Right cardiac atrium (tissue), 5 donors: ENCODE results near the gene SRSF12. TPM values are rescaled to one million over a fixed set of nuclear protein-coding genes. Genes with fewer than 3 reads are reported as not detected.
"Not testable (repeated sequence)": the region's sequence is repeated elsewhere in the genome, so short reads cannot be mapped to it uniquely, and the experiment has no call there.

ENCODE experiments used
- ATAC-seq, 2 donors: fragments of 200-7000 bp; cut with Tn5 transposase; one replicate each; pipeline versions ENCODE4 v1.8.0 to v1.9.1; 2020; ENCODE audit warnings: moderate library complexity in 2 of 2, mild to moderate bottlenecking in 1 of 2
- DNase-seq, 3 donors: peaks; one replicate each; pipeline ENCODE4 v3.0.0-alpha.2; 2020
- H3K27ac ChIP-seq: one replicate; pipeline ENCODE4 v1.5.1; 2013; ENCODE audit warnings: mild to moderate bottlenecking, low read length, control low read depth, moderate library complexity
- H3K27me3 ChIP-seq: one replicate; pipeline ENCODE4 v1.6.1; 2013; ENCODE audit not compliant: control insufficient read depth, insufficient read depth
- H3K4me1 ChIP-seq: one replicate; pipeline ENCODE4 v1.6.1; 2013; ENCODE audit warnings: low read length; ENCODE audit not compliant: control insufficient read depth, insufficient read depth
- H3K4me3 ChIP-seq: one replicate; pipeline ENCODE4 v1.5.1; 2013; ENCODE audit warnings: low read length, control low read depth
- H3K9me3 ChIP-seq: one replicate; pipeline ENCODE4 v1.6.1; 2013; ENCODE audit warnings: low read length; ENCODE audit not compliant: control insufficient read depth
- WGBS: extraction: QIAGEN DNeasy Blood & Tissue Kit; methylation state at CpG from one replicate; pipeline ENCODE4 v1.1.7; 2013; 5-methylcytosine and 5-hydroxymethylcytosine counted together
- intact Hi-C, 4 donors: fragments of 100-400 bp; cut with DNase I; formaldehyde crosslinking; loops; one replicate each; pipeline versions ENCODE4 v1.11.0 to v1.14.0; 2022 to 2023
- polyA plus RNA-seq: library from polyadenylated mRNA; stranded (reverse); fragments of 200-250 nt; gene quantifications from one replicate; pipeline ENCODE4 v1.2.3, GENCODE V29; 2013
- total RNA-seq, 4 donors: library from RNA; stranded (reverse); fragmentation: NEBNext Ultra II Directional; extraction: Animal tissue kit (Norgen Biotek cat#: 25700); gene quantifications; one replicate each; pipeline ENCODE4 v1.2.1, GENCODE V29; 2021
- donor health status: healthy with polysubstance abuse.
- donor health status: DM: no; HTN: yes; CAD: no.
- donor health status: DM: no; HTN: no; CAD: no.
- donor health status: DM: no; HTN: yes; CAD: no; lungs with severe emphysema.
- donor health status: DM: yes; HTN: yes; CAD: no.

The SRSF12 gene
- total and polyA plus RNA-seq, 5 donors: 0.14 to 0.75 (median 0.31) TPM; not detected in 1

DNA sequence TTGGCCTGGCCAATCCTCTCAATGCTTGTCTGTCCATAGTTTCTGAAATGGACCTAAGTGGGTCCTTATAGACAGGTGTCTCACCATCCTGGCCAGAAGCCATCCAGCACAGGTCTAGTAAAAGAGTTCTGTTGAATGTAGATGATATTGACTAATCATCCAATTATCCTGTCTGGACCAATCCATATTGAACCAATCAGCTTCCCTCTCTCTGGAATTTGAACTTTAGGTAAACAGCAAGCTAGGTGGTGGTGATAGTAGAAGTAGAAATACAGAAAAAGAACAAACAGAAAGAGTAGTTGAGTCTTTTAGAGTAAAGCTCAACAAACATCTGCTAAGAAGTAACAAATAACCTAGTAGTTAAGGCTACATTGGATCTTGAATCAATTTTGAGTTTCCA lies 46.8 kb downstream of the SRSF12 start:
- H3K27ac ChIP-seq: no peak overlapping the region
- no peak for ATAC-seq
- intact Hi-C loops: loop anchor here in 1 of 4 donors (10.0 kb wide), 1 partner anchor 86 kb away; no protein-coding TSS in a partner anchor
- DNase-seq: no peak
- H3K4me3 ChIP-seq: no peak overlapping the region
- no peaks in the 10 kb centered on the region for H3K4me1 ChIP-seq
- H3K9me3 ChIP-seq: no peaks in the 10 kb centered on the region
- no peaks in the 10 kb centered on the region for H3K27me3 ChIP-seq

DNA sequence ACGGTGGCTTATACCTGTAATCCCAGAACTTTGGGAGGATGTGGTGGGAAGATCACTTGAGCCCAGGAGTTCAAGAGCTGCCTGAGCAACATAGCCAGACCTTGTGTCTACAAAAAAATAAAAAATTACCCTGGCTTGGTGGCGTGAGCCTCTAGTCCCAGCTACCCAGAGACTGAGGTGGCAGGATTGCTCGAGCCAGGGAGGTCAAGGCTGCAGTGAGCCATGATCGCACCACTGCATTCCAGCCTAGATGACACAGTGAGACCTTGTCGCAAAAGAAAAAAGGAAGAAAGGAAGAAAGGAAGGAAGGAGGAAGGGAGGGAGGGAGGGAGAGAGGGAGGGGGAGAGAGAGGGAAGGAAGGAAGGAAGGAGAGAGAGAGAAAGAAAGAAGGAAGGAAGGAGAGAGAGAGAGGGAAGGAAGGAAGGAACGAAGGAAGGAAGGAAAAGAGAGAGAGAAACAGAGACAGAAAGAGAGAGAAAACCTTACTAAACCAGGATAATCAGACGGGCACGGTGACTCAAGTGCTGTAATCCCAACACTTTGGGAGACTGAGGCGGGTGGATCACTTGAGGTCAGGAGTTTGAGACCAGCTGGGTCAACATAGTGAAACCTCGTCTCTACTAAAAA lies 48.2 kb downstream of the SRSF12 start:
- ATAC-seq (no peak), DNase-seq (no peak)
- intact Hi-C loops: loop anchor here in 1 of 4 donors (10.0 kb wide), 1 partner anchor 85 kb away; no protein-coding TSS in a partner anchor
- Histone ChIP-seq H3K27ac (no peak overlapping the region), H3K9me3 (no peaks in the 10 kb centered on the region), H3K4me1 (no peaks in the 10 kb centered on the region), H3K27me3 (no peaks in the 10 kb centered on the region), H3K4me3 (no peak overlapping the region)
- 84% methylated on average over 10 of the region's 10 CpGs for WGBS

DNA sequence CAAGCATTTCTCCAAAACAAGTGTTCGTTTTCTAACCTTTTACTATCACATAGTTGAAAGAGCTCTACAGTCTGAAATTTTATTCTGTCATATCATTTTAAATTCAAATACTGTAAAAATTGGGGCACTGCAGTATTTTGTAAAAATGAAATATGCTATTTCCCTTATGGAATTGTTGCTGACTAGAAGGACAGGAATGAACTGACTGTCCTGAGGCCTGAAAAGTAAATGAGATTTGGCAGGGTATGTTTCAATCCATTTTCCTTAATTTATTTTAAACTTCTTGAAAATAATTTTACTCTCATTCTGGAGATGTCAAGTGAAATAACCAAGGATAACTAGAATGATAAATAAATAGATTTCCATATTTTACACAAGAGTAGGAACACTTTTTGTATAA lies 49.2 kb downstream of the SRSF12 start:
- H3K4me1 ChIP-seq: no peaks in the 10 kb centered on the region
- WGBS: 50% methylated on average over 1 of the region's 1 CpG
- ATAC-seq (no peak), DNase-seq (no peak)
- H3K27ac ChIP-seq: no peak overlapping the region
- H3K27me3 ChIP-seq: no peaks in the 10 kb centered on the region
- intact Hi-C loops: no loop called here
- H3K4me3 ChIP-seq: no peak overlapping the region
- H3K9me3 ChIP-seq: no peaks in the 10 kb centered on the region

DNA sequence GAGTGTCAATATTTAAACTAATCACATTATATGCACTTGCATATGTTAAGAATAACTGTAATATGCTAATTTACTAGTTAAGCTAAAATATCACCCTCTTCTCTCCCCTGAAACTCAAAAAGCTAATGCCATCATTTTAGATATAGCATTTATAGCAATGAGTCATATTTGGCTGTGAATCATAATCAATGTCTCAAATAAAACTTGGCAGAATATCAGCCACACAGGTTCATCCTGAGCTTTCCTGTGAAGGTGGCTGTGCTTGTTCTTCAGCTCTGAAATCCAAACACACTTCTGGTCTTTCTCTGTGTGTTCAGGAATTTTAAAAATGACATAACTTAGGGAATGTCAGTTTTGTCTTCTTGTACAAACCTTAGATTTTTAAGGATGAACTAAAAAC lies 50.1 kb downstream of the SRSF12 start:
- Histone ChIP-seq H3K27ac (no peak overlapping the region), H3K9me3 (no peaks in the 10 kb centered on the region), H3K27me3 (no peaks in the 10 kb centered on the region), H3K4me1 (no peaks in the 10 kb centered on the region), H3K4me3 (no peak overlapping the region)
- ATAC-seq: no peak
- intact Hi-C loops: no loop called here
- DNase-seq: no peak

DNA sequence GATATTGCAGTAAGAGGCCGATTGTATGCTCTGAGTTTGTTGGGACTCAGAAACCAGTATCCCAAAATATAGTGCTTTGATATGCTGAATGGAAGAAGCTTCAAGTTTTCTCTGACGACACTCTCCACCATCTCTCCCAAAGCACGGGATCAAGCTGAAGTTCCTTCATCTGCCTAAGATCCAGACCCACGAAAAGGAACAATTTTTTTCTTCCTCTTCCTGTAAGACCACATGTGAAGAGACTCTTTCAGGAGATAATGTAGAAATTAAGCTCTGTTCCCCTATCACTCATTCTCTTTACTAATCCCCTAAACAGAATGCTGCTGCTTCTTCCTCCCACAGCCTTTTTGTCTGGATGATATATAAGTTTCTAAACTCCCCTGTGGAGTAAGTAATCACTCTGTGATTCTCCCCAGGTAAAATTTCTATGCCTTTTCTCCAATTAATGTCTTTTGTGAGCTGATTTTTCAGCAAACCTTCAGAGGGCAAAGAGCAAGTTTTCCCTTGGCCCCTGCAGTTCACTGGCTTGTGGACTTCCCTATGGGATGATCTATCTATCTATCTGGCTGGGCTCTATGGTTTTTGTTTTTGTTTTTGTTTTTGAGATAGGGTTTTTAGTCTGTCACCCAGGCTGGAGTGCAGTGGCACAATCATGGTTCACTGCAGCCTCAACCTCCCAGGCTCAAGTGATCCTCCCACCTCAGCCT lies 50.8 kb downstream of the SRSF12 start:
- H3K4me3 ChIP-seq: no peak overlapping the region
- no peak overlapping the region for H3K27ac ChIP-seq
- no peaks in the 10 kb centered on the region for H3K27me3 ChIP-seq
- 69% methylated on average over 4 of the region's 4 CpGs for WGBS
- intact Hi-C loops: no loop called here
- H3K4me1 ChIP-seq: no peaks in the 10 kb centered on the region
- ATAC-seq: no peak
- H3K9me3 ChIP-seq: no peaks in the 10 kb centered on the region
- no peak for DNase-seq

DNA sequence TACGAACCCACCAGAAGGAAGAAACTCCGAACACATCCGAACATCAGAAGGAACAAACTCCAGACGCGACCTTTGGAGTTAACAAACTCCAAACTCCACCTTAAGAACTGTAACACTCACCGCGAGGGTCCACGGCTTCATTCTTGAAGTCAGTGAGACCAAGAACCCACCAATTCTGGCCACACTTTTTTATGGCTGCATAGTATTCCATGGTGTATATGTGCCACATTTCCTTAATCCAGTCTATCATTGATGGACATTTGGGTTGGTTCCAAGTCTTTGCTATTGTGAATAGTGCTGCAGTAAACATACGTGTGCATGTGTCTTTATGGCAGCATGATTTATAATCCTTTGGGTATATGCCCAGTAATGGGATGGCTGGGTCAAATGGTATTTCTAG lies 51.8 kb downstream of the SRSF12 start:
- WGBS: 95% methylated on average over 9 of the region's 9 CpGs
- H3K27ac ChIP-seq, H3K9me3 ChIP-seq, H3K4me3 ChIP-seq, ATAC-seq, intact Hi-C loops, H3K4me1 ChIP-seq, DNase-seq, H3K27me3 ChIP-seq: not testable (repeated sequence)

DNA sequence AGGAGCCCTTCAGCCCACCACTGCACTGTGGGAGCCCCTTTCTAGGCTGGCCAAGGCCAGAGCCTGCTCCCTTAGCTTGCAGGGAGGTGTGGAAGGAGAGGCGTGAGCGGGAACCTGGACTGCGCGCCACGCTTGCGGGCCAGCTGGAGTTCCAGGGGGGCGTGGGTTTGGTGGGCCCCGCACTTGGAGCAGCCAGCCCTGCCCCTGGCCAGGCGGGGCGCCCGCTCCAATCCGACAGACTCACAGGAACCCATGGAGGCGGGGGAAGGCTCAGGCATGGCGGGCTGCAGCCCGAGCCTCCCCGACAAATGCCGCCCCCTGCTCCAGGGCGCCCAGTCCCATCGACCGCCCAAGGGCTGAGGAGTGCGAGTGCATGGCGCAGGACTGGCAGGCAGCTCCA lies 52.9 kb downstream of the SRSF12 start:
- H3K4me3 ChIP-seq, ATAC-seq, H3K27me3 ChIP-seq, H3K27ac ChIP-seq, H3K4me1 ChIP-seq, DNase-seq, intact Hi-C loops, H3K9me3 ChIP-seq: not testable (repeated sequence)
- whole genome bisulfite sequencing: 93% methylated on average over 22 of the region's 22 CpGs

DNA sequence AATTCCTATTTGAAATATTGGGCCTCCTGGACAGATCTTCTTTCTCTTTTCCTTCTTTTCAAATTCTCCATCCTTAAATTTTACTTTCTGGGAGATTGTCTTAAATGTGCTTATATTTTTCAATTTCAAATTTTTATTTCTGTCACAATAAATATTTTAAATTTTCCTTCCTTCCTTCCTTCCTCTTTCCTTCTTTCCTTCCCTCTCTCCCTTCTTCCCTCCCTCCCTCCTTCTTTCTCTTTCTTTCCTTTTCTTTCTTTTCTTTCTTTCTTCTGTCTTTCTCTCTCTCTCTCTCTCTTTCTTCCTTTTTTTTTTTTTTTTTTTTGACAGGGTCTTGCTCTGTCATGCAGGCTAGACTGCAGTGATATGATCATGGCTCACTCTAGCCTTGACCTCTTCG lies 54.0 kb downstream of the SRSF12 start:
- Histone ChIP-seq H3K27ac (no peak overlapping the region), H3K4me1 (no peaks in the 10 kb centered on the region), H3K9me3 (no peaks in the 10 kb centered on the region), H3K4me3 (no peak overlapping the region), H3K27me3 (no peaks in the 10 kb centered on the region)
- ATAC-seq (no peak), DNase-seq (no peak)
- intact Hi-C loops: loop anchor here in 1 of 4 donors (2.0 kb wide), 1 partner anchor 13 kb away; no protein-coding TSS in a partner anchor
- 97% methylated on average over 1 of the region's 1 CpG for WGBS

DNA sequence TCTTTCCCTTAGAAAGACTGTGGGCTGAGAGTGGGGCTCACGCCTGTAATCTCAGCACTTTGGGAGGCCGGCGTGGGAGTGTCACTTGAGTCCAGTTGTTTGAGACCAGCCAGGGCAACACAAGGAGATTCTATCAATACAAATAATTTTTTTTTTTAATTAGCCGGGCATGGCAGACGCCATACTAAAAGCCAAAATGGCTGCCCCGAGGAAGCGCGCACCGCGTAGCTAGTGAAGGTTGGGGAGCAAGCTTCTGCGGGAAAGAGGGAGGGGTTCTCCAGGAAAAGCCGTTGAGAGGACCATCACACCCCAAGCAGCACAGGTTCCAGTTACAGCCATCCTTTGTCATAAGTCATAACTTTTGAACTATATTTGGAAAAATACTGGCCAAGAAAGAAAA lies 58.6 kb downstream of the SRSF12 start:
- WGBS: 94% methylated on average over 12 of the region's 12 CpGs
- H3K27ac ChIP-seq: no peak overlapping the region
- no peaks in the 10 kb centered on the region for H3K27me3 ChIP-seq
- H3K9me3 ChIP-seq: no peaks in the 10 kb centered on the region
- H3K4me1 ChIP-seq: no peaks in the 10 kb centered on the region
- DNase-seq (no peak), ATAC-seq (no peak)
- H3K4me3 ChIP-seq: no peak overlapping the region
- intact Hi-C loops: no loop called here

DNA sequence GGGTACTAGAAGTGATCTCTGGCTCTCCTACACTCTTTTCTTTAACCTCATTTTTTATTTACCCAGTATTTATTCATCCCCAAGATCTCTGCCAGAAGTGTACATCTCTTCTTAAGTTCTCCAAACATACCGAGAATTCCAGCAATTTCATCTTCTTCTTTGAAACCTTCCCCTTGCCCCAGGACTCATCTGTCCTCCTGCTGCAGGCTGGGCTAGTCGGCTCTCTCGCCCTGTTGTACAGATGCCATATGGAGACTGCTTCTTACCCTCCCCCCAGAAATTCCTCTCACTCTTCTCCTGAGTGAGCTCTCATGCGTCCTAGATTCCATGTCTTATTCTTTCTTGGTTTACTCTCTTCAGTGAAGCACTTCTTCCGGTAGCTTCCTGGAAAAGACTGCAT lies 59.2 kb downstream of the SRSF12 start:
- no peak for DNase-seq
- intact Hi-C loops: no loop called here
- Histone ChIP-seq H3K27ac (no peak overlapping the region), H3K27me3 (no peaks in the 10 kb centered on the region), H3K9me3 (no peaks in the 10 kb centered on the region), H3K4me1 (no peaks in the 10 kb centered on the region), H3K4me3 (no peak overlapping the region)
- 52% methylated on average over 5 of the region's 5 CpGs for WGBS
- ATAC-seq: no peak

DNA sequence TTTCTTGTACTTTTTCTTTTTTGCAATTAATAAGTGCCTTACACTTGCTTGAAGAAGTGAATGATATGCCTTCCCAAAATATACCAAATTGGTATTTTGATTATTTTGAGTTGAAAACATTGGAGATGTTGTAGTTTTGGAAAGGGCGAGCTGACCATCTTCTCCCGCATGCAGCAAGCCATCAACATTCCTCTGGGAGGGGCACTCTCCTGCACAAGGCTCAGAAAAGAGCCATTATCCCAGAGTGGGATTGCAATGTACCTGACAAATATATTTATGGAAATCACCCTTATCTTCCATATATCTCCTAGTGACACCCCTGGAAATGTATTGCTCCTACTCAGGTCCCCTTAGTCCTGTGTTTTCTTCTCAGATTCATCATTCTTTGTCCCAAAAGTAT lies 60.1 kb downstream of the SRSF12 start:
- H3K4me3 ChIP-seq: no peak overlapping the region
- H3K27me3 ChIP-seq: no peaks in the 10 kb centered on the region
- no peaks in the 10 kb centered on the region for H3K4me1 ChIP-seq
- H3K9me3 ChIP-seq: no peaks in the 10 kb centered on the region
- H3K27ac ChIP-seq: no peak overlapping the region
- no peak for DNase-seq
- intact Hi-C loops: no loop called here
- no peak for ATAC-seq
- WGBS: 81% methylated on average over 2 of the region's 2 CpGs
